CD4-positive, CD25-positive, alpha-beta regulatory T cell (primary cell): Measurements from ENCODE around the gene IVL. TPM values are rescaled to one million over a fixed set of nuclear protein-coding genes. Genes with fewer than 3 reads are reported as not detected.

Experiments
- ATAC-seq, 2 donors: fragments of 150-1000 bp; cut with Tn5 transposase; one replicate each; pipeline ENCODE4 v1.10.0; 2021; ENCODE audit warnings: low read depth in 2 of 2, moderate number of reproducible peaks in 2 of 2, moderate library complexity in 1 of 2
- DNase-seq, 3 donors: peaks; one replicate each; pipeline versions ENCODE4 v3.0.0 to v3.0.0-alpha.2; 2012 to 2022; ENCODE audit warnings: mixed read lengths in 1 of 3
- H3K27ac ChIP-seq: one replicate; pipeline ENCODE4 v1.7.0; 2013; ENCODE audit warnings: mild to moderate bottlenecking, low read length; ENCODE audit not compliant: insufficient read depth, poor library complexity, severe bottlenecking
- H3K27me3 ChIP-seq: one replicate; pipeline ENCODE4 v1.7.0; 2013; ENCODE audit warnings: low read length; ENCODE audit not compliant: control insufficient read depth, insufficient read depth
- H3K36me3 ChIP-seq: one replicate; pipeline ENCODE4 v1.7.0; 2013; ENCODE audit warnings: mild to moderate bottlenecking, low read length, moderate library complexity; ENCODE audit not compliant: control insufficient read depth, insufficient read depth
- H3K4me1 ChIP-seq: 2 replicates; pipeline ENCODE4 v1.7.0; 2013; ENCODE audit warnings: mild to moderate bottlenecking, low read length; ENCODE audit not compliant: insufficient read depth, control insufficient read depth, poor library complexity, severe bottlenecking
- H3K4me3 ChIP-seq: one replicate; pipeline ENCODE4 v1.7.0; 2013; ENCODE audit warnings: low read depth, mild to moderate bottlenecking, low read length, moderate library complexity
- H3K9me3 ChIP-seq, 2 experiments: 1 replicate in 1 of 2; 2 replicates in 1 of 2; pipeline ENCODE4 v1.7.0; 2013; ENCODE audit warnings: low read length in 2 of 2, mild to moderate bottlenecking in 1 of 2, moderate library complexity in 1 of 2; ENCODE audit not compliant: control insufficient read depth in 2 of 2
- H3K27ac Mint-ChIP-seq, 3 donors: one replicate each; pipeline ENCODE4 v1.8.0; 2020 to 2022; ENCODE audit warnings: mild to moderate bottlenecking in 3 of 3, mixed read lengths in 3 of 3, moderate library complexity in 2 of 3
- H3K27me3 Mint-ChIP-seq: one replicate; pipeline ENCODE4 v1.8.0; 2022; ENCODE audit warnings: mild to moderate bottlenecking, mixed read lengths
- H3K36me3 Mint-ChIP-seq: one replicate; pipeline ENCODE4 v1.8.0; 2020; ENCODE audit warnings: mixed read lengths
- H3K4me1 Mint-ChIP-seq, 4 donors: one replicate each; pipeline ENCODE4 v1.8.0; 2020 to 2022; ENCODE audit warnings: mixed read lengths in 4 of 4, mild to moderate bottlenecking in 1 of 4
- H3K4me3 Mint-ChIP-seq, 4 donors: one replicate each; pipeline ENCODE4 v1.8.0; 2020 to 2022; ENCODE audit warnings: mild to moderate bottlenecking in 4 of 4, mixed read lengths in 4 of 4, moderate library complexity in 3 of 4
- H3K9me3 Mint-ChIP-seq, 7 donors: one replicate each; pipeline ENCODE4 v1.8.0; 2020 to 2022; ENCODE audit warnings: mixed read lengths in 7 of 7, mild to moderate bottlenecking in 3 of 7, moderate library complexity in 2 of 7
- polyA plus RNA-seq, 4 donors: library from polyadenylated mRNA; unstranded; fragments of 300-500 nt; fragmentation: Illumina TruSeq; gene quantifications; one replicate each; pipeline ENCODE4 v1.2.3, GENCODE V29; 2021
- total RNA-seq: library from RNA; stranded (reverse); gene quantifications from one replicate; pipeline ENCODE4 v1.2.3, GENCODE V29; 2022

IVL gene
- total and polyA plus RNA-seq, 5 donors from 2014 or later, result not detected

- H3K27me3 Mint-ChIP-seq, result peaks cover 4% of the 10 kb centered on the region
- no peaks in the 10 kb centered on the region for H3K4me1 ChIP-seq
- ATAC-seq (no peak), DNase-seq (no peak)
- no peak overlapping the region for H3K4me3 ChIP-seq
- H3K27ac ChIP-seq, result no peak overlapping the region
- H3K36me3 Mint-ChIP-seq, result no peaks in the 10 kb centered on the region
- no peaks in the 10 kb centered on the region for H3K27me3 ChIP-seq
- H3K27ac Mint-ChIP-seq, result no peak overlapping the region
- no peaks in the 10 kb centered on the region for H3K4me1 Mint-ChIP-seq
- H3K4me3 Mint-ChIP-seq, result no peak overlapping the region
- H3K9me3 ChIP-seq, result no peaks in the 10 kb centered on the region
- H3K36me3 ChIP-seq, result no peaks in the 10 kb centered on the region
- H3K9me3 Mint-ChIP-seq, result peaks cover 0 to 7% (median 0%) of the 10 kb centered on the region in 7 donors
Observed at GRCh38 chr1:152959273-152959672, 50.9 kb downstream of the IVL start.

- Mint-ChIP-seq H3K27me3 (peaks cover 4% of the 10 kb centered on the region), H3K9me3 (peaks cover 0 to 7% (median 0%) of the 10 kb centered on the region in 7 donors), H3K36me3 (no peaks in the 10 kb centered on the region), H3K4me3 (no peak overlapping the region), H3K27ac (no peak overlapping the region), H3K4me1 (no peaks in the 10 kb centered on the region)
- H3K4me3 ChIP-seq, result no peak overlapping the region
- H3K9me3 ChIP-seq, result no peaks in the 10 kb centered on the region
- H3K27me3 ChIP-seq, result no peaks in the 10 kb centered on the region
- H3K36me3 ChIP-seq, result no peaks in the 10 kb centered on the region
- ATAC-seq, result no peak
- H3K27ac ChIP-seq, result no peak overlapping the region
- no peaks in the 10 kb centered on the region for H3K4me1 ChIP-seq
- no peak for DNase-seq
Observed at GRCh38 chr1:152959801-152960451, 51.6 kb downstream of the IVL start.

- H3K36me3 ChIP-seq, result no peaks in the 10 kb centered on the region
- no peaks in the 10 kb centered on the region for H3K27me3 ChIP-seq
- Mint-ChIP-seq H3K9me3 (peaks cover 0 to 7% (median 0%) of the 10 kb centered on the region in 7 donors), H3K36me3 (no peaks in the 10 kb centered on the region), H3K27me3 (peaks cover 8% of the 10 kb centered on the region), H3K4me1 (no peaks in the 10 kb centered on the region), H3K27ac (no peak overlapping the region), H3K4me3 (no peak overlapping the region)
- H3K9me3 ChIP-seq, result no peaks in the 10 kb centered on the region
- no peak overlapping the region for H3K4me3 ChIP-seq
- H3K4me1 ChIP-seq, result no peaks in the 10 kb centered on the region
- ATAC-seq (no peak), DNase-seq (peak in 1 of 3 donors; percentile 2)
- H3K27ac ChIP-seq, result no peak overlapping the region
Observed at GRCh38 chr1:152960452-152961044, 52.2 kb downstream of the IVL start.

Other genes with a start within 250 kb of the IVL start
- gene LCE2D, start 245.2 kb upstream of the IVL start, total RNA-seq, result not detected
- not detected for gene LCE2D, start 245.2 kb upstream of the IVL start, polyA plus RNA-seq
- not detected for gene LCE2C, start 233.3 kb upstream of the IVL start, total RNA-seq
- gene LCE2C, start 233.3 kb upstream of the IVL start, polyA plus RNA-seq, result not detected
- not detected for gene LCE2B, start 222.4 kb upstream of the IVL start, total RNA-seq
- gene LCE2B, start 222.4 kb upstream of the IVL start, polyA plus RNA-seq, result not detected
- gene LCE2A, start 210.2 kb upstream of the IVL start, total RNA-seq, result not detected
- not detected for gene LCE2A, start 210.2 kb upstream of the IVL start, polyA plus RNA-seq
- not detected for gene LCE4A, start 200.4 kb upstream of the IVL start, total RNA-seq
- not detected for gene LCE4A, start 200.4 kb upstream of the IVL start, polyA plus RNA-seq
- gene KPRP, start 150.5 kb upstream of the IVL start, total RNA-seq, result not detected
- gene KPRP, start 150.5 kb upstream of the IVL start, polyA plus RNA-seq, result not detected
- gene LCE1F, start 133.4 kb upstream of the IVL start, total RNA-seq, result not detected
- not detected for gene LCE1F, start 133.4 kb upstream of the IVL start, polyA plus RNA-seq
- not detected for gene LCE1E, start 122.3 kb upstream of the IVL start, total RNA-seq
- gene LCE1E, start 122.3 kb upstream of the IVL start, polyA plus RNA-seq, result not detected
- not detected for gene LCE1D, start 111.8 kb upstream of the IVL start, total RNA-seq
- gene LCE1D, start 111.8 kb upstream of the IVL start, polyA plus RNA-seq, result not detected
- gene LCE1C, start 101.9 kb upstream of the IVL start, total RNA-seq, result not detected
- gene LCE1C, start 101.9 kb upstream of the IVL start, polyA plus RNA-seq, result not detected
- not detected for gene LCE1B, start 96.6 kb upstream of the IVL start, total RNA-seq
- not detected for gene LCE1B, start 96.6 kb upstream of the IVL start, polyA plus RNA-seq
- gene LCE1A, start 81.1 kb upstream of the IVL start, total RNA-seq, result not detected
- not detected for gene LCE1A, start 81.1 kb upstream of the IVL start, polyA plus RNA-seq
- gene LCE6A, start 65.7 kb upstream of the IVL start, total RNA-seq, result not detected
- not detected for gene LCE6A, start 65.7 kb upstream of the IVL start, polyA plus RNA-seq
- gene LCE7A, start 48.5 kb upstream of the IVL start, total RNA-seq, result not detected
- not detected for gene LCE7A, start 48.5 kb upstream of the IVL start, polyA plus RNA-seq
- not detected for gene SMCP, start 30.2 kb upstream of the IVL start, total RNA-seq
- not detected for gene SMCP, start 30.2 kb upstream of the IVL start, polyA plus RNA-seq
- not detected for gene SPRR5, start 38.7 kb downstream of the IVL start, total RNA-seq
- gene SPRR5, start 38.7 kb downstream of the IVL start, polyA plus RNA-seq, result not detected
- not detected for gene SPRR4, start 62.1 kb downstream of the IVL start, total RNA-seq
- gene SPRR4, start 62.1 kb downstream of the IVL start, polyA plus RNA-seq, result not detected
- not detected for gene SPRR1A, start 75.5 kb downstream of the IVL start, total RNA-seq
- not detected for gene SPRR1A, start 75.5 kb downstream of the IVL start, polyA plus RNA-seq
- gene SPRR3, start 93.2 kb downstream of the IVL start, total RNA-seq, result not detected
- not detected for gene SPRR3, start 93.2 kb downstream of the IVL start, polyA plus RNA-seq
- gene SPRR1B, start 122.7 kb downstream of the IVL start, total RNA-seq, result not detected
- gene SPRR1B, start 122.7 kb downstream of the IVL start, polyA plus RNA-seq, result not detected
- gene SPRR2D, start 132.6 kb downstream of the IVL start, total RNA-seq, result not detected
- not detected for gene SPRR2D, start 132.6 kb downstream of the IVL start, polyA plus RNA-seq
- gene SPRR2A, start 149.0 kb downstream of the IVL start, total RNA-seq, result not detected
- not detected for gene SPRR2A, start 149.0 kb downstream of the IVL start, polyA plus RNA-seq
- gene SPRR2B, start 163.1 kb downstream of the IVL start, total RNA-seq, result not detected
- gene SPRR2B, start 163.1 kb downstream of the IVL start, polyA plus RNA-seq, result not detected
- gene SPRR2E, start 186.0 kb downstream of the IVL start, total RNA-seq, result not detected
- not detected for gene SPRR2E, start 186.0 kb downstream of the IVL start, polyA plus RNA-seq
- gene SPRR2F, start 205.0 kb downstream of the IVL start, total RNA-seq, result not detected
- gene SPRR2F, start 205.0 kb downstream of the IVL start, polyA plus RNA-seq, result not detected
- not detected for gene SPRR2G, start 242.3 kb downstream of the IVL start, total RNA-seq
- gene SPRR2G, start 242.3 kb downstream of the IVL start, polyA plus RNA-seq, result not detected